Stimulated activated naive CD8-positive, alpha-beta T cell treated with anti-CD3 and anti-CD28 coated beads, Interleukin-15, amount 100 ng/mL, for 72 hours (primary cell): ENCODE data around the gene UPK3BL2.
"Not testable (repeated sequence)": the region's sequence is repeated elsewhere in the genome, so short reads cannot be mapped to it uniquely, and the experiment has no call there.

Experiments used
- ATAC-seq: fragments of 150-1000 bp; cut with Tn5 transposase; 2 replicates; pipeline ENCODE4 v1.10.0; 2021; ENCODE audit warnings: mild to moderate bottlenecking, moderate library complexity
- DNase-seq, 2 donors: peaks; one replicate each; pipeline ENCODE4 v3.0.0; 2021 to 2022
- H3K27ac Mint-ChIP-seq, 2 donors: one replicate each; pipeline ENCODE4 v1.8.0; 2022; ENCODE audit warnings: mild to moderate bottlenecking in 2 of 2, mixed read lengths in 2 of 2, moderate library complexity in 2 of 2
- H3K27me3 Mint-ChIP-seq: one replicate; pipeline ENCODE4 v1.8.0; 2022; ENCODE audit warnings: mixed read lengths
- H3K4me1 Mint-ChIP-seq: one replicate; pipeline ENCODE4 v1.8.0; 2022; ENCODE audit warnings: mild to moderate bottlenecking, mixed read lengths
- H3K4me3 Mint-ChIP-seq, 2 donors: one replicate each; pipeline ENCODE4 v1.8.0; 2022; ENCODE audit warnings: mild to moderate bottlenecking in 2 of 2, mixed read lengths in 2 of 2, moderate library complexity in 1 of 2
- H3K9me3 Mint-ChIP-seq, 2 donors: one replicate each; pipeline ENCODE4 v1.8.0; 2022; ENCODE audit warnings: mixed read lengths in 2 of 2

Gene UPK3BL2

DNA sequence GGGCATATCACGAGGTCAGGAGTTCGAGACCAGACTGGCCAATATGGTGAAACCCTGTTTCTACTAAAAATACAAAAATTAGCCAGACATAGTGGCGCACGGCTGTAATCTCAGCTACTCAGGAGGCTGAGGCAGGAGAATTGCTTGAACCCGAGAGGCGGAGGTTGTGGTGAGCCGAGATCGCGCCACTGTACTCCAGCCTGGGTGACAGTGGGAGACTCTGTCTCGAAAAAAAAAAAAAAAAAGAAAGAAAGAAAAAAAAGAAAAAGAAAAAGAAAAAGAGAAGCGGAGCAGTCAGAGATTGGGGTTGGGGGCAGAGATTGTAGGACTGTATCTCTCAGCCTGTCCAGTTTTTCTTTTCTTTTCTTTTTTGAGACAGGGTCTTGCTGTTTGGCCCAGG, 725 bp downstream of the UPK3BL2 start:
- not testable (repeated sequence) for H3K4me3 Mint-ChIP-seq, H3K4me1 Mint-ChIP-seq, ATAC-seq, DNase-seq, H3K27me3 Mint-ChIP-seq, H3K27ac Mint-ChIP-seq, H3K9me3 Mint-ChIP-seq

DNA sequence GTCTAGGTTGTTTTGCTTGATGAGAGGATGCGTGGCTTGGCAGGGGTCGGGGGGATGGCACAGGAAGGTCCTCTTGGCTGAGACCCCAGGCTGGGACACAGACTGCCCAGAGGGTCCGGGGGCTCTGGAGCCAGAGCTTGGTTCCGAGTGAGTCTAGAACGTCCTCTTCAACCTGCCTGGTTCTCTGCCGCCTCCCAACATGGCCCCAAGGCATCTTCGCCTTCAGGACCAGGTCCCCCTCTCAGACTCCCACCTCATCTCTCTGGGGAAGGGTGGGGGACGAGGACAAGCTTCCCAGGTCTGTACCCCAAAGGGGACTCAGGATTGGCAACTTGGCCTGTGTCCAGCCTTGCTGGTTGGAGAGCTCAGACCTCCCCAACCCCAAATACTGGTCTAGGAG, 1.4 kb downstream of the UPK3BL2 start:
- H3K4me3 Mint-ChIP-seq, ATAC-seq, H3K4me1 Mint-ChIP-seq, H3K27ac Mint-ChIP-seq, H3K27me3 Mint-ChIP-seq, H3K9me3 Mint-ChIP-seq, DNase-seq: not testable (repeated sequence)

DNA sequence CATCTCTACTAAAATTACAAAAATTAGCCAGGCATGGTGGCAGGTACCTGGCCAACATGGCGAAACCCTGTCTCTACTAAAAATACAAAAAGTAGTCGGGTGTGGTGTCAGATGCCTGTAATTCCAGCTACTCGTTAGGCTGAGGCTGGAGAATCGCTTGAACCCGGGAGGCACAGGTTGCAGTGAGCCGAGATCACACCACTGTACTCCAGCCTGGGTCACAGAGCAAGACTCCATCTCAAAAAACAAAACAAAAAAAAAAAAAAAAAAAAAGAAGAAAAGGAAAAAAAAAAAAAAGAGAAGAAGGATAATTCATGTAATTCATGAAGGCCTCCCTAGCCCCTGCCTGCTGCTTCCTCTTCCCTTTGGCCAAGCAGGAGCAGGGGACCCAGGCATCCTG, 2.9 kb downstream of the UPK3BL2 start:
- H3K4me1 Mint-ChIP-seq, DNase-seq, H3K9me3 Mint-ChIP-seq, H3K27me3 Mint-ChIP-seq, H3K4me3 Mint-ChIP-seq, ATAC-seq, H3K27ac Mint-ChIP-seq: not testable (repeated sequence)

DNA sequence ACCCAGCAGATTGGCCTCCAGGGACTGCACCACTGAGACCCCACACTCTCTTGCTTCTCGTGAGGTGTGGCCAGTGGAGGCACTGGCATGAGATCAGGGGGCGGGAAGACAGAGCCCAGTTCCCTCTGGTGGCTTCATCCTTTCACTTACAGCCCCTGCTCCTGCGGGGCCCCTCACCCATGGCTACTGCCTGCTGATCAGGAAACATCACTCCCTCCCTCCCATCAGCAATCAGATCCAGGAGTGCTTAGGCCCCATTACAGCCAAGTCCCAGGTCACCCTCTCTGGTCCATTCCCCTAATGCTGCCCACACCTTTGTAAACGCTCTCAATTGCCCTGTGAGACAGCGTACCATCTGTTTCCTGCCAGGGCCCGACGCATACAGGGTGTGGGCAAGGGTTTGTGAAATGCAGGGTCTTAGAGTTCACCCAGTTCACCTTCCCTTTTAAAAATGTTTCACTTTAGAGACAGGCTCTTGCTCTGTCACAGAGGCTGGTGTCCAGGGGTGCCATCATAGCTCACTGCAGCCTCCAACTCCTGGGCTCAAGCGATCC, 8.4 kb downstream of the UPK3BL2 start:
- not testable (repeated sequence) for DNase-seq, H3K9me3 Mint-ChIP-seq, H3K27me3 Mint-ChIP-seq, ATAC-seq, H3K4me1 Mint-ChIP-seq, H3K27ac Mint-ChIP-seq, H3K4me3 Mint-ChIP-seq

DNA sequence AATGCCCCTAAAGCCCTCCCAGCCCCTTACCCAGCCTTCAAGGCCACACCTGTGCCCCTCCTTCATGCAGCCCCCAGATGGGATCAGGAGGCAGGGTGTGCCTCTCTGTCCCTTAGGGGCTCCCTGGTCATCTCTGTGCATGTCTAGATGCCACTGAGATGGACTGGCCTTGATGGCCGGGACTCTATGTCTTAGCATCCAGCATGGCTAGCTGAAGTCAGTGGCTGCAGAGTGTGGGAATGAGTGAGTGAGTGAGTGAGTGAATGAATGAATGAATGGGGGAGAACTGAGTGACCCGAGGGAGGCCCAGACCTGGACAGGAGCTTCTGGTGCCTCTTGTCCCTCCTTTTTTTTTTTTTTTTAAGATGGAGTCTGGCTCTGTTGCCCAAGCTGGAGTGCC, 11.4 kb downstream of the UPK3BL2 start:
- not testable (repeated sequence) for H3K27ac Mint-ChIP-seq, H3K4me3 Mint-ChIP-seq, H3K9me3 Mint-ChIP-seq, ATAC-seq, H3K4me1 Mint-ChIP-seq, DNase-seq, H3K27me3 Mint-ChIP-seq

DNA sequence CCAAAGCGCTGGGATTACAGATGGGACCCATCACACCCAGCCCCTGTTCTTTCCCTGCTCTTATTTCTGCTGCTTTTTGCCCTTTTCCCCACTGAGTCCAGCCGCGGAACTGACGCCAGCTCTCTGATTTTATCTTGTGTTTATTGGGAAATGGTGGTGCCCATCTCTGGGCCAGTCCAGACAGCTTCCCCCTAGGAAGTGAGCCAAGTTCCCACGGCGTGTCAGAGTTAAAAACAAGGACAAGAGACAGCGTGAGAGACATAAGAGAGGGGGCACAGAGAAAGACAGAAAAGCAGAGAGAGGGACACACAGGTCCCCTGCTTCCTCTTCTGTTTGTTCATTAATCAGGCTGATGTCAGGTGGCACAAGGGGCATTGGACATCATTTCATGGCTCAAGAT, 11.9 kb downstream of the UPK3BL2 start:
- H3K27ac Mint-ChIP-seq, H3K27me3 Mint-ChIP-seq, H3K4me3 Mint-ChIP-seq, DNase-seq, ATAC-seq, H3K4me1 Mint-ChIP-seq, H3K9me3 Mint-ChIP-seq: not testable (repeated sequence)

DNA sequence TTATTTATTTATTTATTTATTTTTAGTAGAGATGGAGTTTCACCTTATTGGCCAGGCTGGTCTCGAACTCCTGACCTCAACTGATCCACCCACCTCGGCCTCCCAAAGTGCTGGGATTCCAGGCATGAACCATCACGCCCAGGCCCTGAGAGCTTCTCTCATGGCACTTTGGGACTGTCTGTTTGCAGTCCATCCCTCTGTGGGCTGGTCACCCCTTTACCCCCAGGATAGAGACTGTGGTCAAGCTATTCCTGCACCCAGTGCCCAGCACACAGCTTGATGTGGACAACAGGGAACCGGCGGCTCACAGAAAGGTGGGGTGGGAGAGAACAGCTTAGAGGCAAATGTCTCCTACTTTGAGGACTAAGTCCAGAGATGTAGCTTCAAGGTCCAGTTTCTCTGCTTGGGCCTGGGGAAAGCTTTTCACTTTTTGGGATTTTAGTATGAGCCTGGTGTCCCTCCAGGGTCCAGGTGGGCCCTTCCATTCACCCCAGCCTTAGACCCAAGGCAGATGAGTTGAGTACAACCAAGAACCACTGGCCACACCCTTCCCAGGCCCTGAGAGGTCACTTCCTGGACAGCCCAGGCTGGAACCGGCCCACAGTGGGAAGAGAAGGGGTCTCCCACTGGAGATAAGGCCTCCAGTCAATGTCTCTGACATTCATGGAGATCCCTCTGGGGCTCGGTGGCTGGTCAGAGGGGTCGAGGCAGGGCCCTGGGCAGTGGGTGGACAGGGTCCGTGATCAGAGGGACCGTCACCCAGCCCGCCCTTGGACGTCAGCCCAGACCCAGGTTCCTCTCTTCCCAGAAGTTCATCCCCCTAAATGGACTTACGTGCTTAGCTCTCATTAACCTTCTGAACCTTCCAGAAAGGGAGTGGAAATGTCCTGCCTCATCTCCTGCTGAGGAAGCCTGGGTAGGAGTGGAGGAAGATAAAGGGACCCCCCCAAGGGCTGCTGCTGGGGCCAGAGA, 15.4 kb downstream of the UPK3BL2 start:
- DNase-seq, result peak in 1 of 2 donors; percentile 8
- not testable (repeated sequence) for H3K27me3 Mint-ChIP-seq, H3K9me3 Mint-ChIP-seq, H3K27ac Mint-ChIP-seq, H3K4me3 Mint-ChIP-seq, H3K4me1 Mint-ChIP-seq
- peak; percentile 1 for ATAC-seq

DNA sequence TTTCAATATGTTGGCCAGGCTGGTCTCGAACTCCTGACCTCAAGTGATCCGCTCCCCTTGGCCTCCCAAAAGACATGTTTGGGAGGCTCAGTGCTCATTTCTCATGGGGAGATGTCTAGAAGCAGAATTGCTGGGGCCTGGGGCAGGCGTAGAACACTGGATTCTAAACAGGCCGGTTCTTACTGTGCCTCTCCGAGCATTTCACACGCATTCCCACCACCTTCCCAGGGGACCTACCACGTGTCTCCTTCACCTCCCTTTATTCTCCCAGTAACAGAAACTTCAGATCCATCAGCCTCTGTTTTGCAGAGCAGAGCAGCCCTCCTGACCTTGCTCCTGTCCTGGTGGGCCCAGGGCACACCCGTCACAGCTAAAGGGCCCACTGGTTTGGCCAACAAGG, 16.3 kb downstream of the UPK3BL2 start:
- H3K4me1 Mint-ChIP-seq, H3K27me3 Mint-ChIP-seq, H3K27ac Mint-ChIP-seq, ATAC-seq, H3K4me3 Mint-ChIP-seq, H3K9me3 Mint-ChIP-seq: not testable (repeated sequence)
- DNase-seq, result peak in 1 of 2 donors; percentile 8

DNA sequence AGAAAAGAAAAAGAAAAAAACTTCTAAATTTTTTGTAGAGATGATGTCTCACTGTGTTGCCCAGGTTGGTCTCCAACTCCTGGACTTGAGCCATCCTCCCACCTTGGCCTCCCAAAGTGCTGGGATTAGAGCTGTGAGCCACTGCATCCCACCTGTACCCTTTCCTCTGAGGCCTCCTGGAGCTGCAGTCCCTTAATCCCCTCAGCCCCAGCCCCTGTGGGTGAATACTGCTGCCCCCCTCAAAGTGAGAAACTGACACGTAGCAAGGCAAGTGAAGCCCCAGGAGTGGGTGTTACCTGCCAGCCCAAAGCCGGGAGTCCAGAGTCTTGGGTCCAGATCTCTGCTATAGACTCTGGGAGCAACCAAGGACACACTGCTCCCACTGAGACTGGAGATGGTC, 18.7 kb downstream of the UPK3BL2 start:
- H3K4me3 Mint-ChIP-seq, H3K27ac Mint-ChIP-seq, H3K9me3 Mint-ChIP-seq, H3K4me1 Mint-ChIP-seq, H3K27me3 Mint-ChIP-seq: not testable (repeated sequence)
- DNase-seq (peak in 1 of 2 donors; percentile 13), ATAC-seq (peak; percentile 6)

DNA sequence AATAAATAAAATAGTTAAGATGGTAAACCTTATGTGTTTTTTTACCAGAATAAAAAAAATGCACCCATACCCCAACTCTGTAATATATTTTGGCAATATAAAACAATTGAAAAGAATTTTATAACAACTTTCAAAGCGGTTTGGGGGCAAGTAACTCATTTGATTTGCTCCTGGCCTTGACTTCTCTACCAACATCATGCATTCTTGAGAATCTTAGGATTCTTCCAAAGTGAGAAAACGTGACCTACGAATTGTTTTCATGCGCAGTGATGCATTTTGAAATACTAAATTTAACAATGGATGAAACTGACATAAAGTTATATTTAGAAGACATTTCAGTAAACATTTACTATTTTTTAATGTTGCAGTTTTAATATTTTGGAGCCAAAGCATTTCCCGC, 22.7 kb downstream of the UPK3BL2 start:
- H3K4me3 Mint-ChIP-seq, H3K27ac Mint-ChIP-seq, H3K9me3 Mint-ChIP-seq, DNase-seq, H3K4me1 Mint-ChIP-seq, H3K27me3 Mint-ChIP-seq, ATAC-seq: not testable (repeated sequence)

DNA sequence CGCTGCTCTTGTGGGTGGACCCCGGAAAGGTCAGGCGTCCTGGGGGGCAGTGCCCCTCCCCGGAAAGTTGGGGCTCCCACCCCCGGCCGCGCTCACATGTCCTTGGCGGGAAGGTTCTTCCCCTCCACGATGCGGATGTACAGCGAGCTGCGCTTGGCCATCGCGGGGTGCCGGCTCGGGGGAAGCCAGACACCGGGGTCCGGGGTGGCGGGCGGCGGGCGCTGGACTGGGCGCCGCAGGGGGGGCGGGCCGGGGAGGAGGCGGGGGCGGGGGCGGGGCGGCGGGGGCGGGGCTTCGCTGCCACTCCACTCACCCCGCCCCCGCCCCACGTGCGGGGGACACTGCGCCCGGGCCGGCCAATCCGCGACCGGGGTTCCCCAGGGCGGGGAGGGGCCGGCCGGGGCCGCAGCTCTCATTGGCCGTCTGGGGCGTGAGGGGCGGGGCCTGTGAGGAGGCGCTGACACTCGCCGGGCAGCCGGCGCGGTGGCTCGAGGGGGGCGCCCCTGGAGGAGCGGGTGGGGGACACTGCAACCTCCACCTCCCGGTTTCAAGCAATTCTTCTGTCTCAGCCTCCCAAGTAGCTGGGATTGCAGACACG, 25.8 kb downstream of the UPK3BL2 start, which contains the start of gene RASA4B:
Gene RASA4B, minus strand, starts transcription at position 228 of the 598 bp plus-strand sequence. Its CDS starts 67 bp downstream, at position 161.
- not testable (repeated sequence) for H3K27ac Mint-ChIP-seq, H3K9me3 Mint-ChIP-seq, H3K4me1 Mint-ChIP-seq, DNase-seq, H3K27me3 Mint-ChIP-seq
- H3K4me3 Mint-ChIP-seq, result peak within 1 kb of the TSS; percentile 49 to 62
- peak; percentile 87 for ATAC-seq

DNA sequence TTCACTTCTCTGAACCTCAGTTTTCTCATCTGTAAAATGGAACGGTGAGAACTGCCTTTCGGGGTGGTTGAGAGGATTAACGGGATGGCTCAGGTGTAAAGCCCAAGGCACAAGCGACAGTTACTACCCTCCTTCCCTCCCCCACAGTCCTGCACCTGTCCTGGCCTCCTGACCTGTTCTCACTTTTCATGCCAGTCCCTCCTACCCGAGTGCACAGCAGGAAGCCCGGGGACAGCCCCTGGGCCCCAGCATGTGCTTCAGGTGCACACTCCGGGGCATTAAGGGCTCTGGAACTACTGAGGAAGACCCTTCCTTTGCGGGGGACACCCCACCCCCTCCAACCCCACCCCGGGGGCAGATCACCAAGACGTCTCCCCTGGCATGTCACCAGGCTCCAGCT, 26.5 kb downstream of the UPK3BL2 start:
- not testable (repeated sequence) for H3K9me3 Mint-ChIP-seq, H3K27me3 Mint-ChIP-seq, H3K4me3 Mint-ChIP-seq, DNase-seq, H3K4me1 Mint-ChIP-seq, H3K27ac Mint-ChIP-seq
- peak; percentile 53 for ATAC-seq

DNA sequence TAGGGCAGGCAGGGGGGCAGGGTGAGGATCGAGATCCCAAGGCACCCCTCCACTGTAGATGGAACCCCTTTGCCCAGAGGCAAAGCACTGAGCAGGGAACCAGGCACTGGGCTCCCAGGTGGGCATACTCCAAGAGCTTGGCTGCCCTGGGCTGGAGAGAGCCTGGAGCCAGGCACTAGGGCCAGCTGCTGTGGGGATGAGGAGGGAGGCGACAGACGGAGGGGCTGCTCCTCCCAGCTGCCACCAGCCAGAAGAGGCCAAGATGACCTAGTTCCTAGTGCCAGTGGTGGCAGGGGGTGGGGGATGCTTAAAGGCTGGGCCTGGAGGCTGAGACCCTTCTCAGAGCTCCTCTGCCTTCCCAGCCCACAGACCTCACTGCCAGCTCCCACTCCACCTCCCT, 27.6 kb downstream of the UPK3BL2 start:
- not testable (repeated sequence) for H3K27me3 Mint-ChIP-seq, H3K4me3 Mint-ChIP-seq, H3K27ac Mint-ChIP-seq, H3K9me3 Mint-ChIP-seq, H3K4me1 Mint-ChIP-seq, DNase-seq
- peak; percentile 10 for ATAC-seq

DNA sequence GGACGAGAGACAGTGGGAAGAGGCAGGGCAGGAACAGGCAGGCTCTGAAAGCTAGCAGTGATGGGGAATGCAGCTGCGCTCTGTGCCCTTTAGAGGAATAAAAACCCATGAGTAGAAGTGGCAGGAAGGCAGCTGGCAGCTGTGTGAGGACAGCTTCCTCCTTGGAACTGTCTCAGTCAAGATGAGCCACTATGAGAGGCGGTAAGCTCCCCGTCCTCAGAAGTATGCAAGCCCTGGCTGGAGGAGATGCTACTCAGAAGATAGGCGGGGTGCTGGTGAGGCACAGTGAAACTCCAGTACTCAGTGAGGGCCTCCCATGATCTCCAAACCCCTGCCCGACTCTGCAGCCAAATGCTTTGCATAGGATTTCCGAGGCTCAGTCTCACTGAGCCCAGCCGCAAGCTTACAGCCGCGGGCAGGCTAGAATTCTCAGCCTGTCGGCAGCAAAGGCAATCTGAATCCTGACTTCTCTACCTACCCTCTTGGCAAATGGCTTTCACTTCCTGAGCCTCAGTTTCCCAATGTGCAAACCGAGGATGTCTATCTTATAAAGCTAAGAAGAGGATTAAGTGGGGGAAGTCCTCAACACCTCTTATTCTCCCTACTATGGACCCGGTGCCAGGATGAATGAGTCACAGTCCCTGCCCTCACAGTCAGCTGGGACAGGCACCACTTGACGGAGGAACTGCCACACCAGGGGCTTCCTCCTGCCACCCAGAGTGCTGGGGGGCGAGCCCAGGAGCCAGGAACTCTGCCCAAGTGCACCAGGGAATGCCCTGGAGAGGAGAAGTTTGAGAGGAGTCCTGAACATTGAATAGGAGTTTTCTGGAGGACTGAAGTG, 28.4 kb downstream of the UPK3BL2 start:
- peak; percentile 17 for ATAC-seq
- not testable (repeated sequence) for DNase-seq, H3K4me1 Mint-ChIP-seq, H3K27me3 Mint-ChIP-seq, H3K9me3 Mint-ChIP-seq, H3K4me3 Mint-ChIP-seq, H3K27ac Mint-ChIP-seq

DNA sequence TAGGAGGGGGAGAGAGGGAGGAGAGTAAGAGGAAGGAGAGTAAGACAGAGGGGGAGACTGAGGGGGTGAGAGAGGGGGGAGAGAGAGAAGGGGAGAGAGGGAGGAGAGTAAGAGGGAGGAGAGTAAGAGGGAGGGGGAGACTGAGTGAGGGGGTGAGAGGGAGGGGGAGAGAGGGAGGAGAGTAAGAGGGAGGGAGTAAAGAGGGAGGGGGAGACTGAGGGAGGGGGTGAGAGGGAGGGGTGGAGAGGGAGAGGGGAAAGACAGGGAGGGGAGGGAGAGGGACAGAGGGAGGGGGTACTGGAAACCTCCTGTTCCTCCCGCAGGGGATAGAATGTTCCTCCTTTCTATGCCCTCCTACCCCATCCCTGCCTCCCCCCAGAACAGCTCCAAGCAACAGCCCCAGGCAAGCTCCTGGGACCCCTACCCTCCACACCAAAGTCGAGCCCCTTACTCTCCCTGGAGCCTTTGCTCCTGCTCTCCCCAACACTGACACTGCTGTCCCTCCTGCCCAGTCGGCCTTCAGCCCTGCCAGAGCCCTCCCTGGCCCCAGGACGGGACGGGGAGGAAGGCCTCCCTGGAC, 30.8 kb downstream of the UPK3BL2 start:
- Mint-ChIP-seq H3K27ac (peak overlapping the region in 1 of 2 donors; percentile 13), H3K4me3 (peak overlapping the region in 1 of 2 donors; percentile 39)
- not testable (repeated sequence) for ATAC-seq, H3K27me3 Mint-ChIP-seq, DNase-seq, H3K9me3 Mint-ChIP-seq, H3K4me1 Mint-ChIP-seq
